HEK293T (cell line): ENCODE data around the gene CHRND.

Experiments
- CTCF ChIA-PET: fragments of 350-600 bp; formaldehyde crosslinking; extraction: SDS; loops from one replicate; lab custom pipeline; 2021; ENCODE audit warnings: antibody characterized with exemption, inconsistent platforms; lab: Yijun Ruan, JAX
- POLR2A ChIA-PET: fragments of 350-600 bp; formaldehyde crosslinking; extraction: SDS; loops from one replicate; lab custom pipeline; 2020; ENCODE audit warnings: antibody characterized with exemption, inconsistent platforms; lab: Yijun Ruan, JAX
- DNase-seq: peaks from one replicate; pipeline ENCODE4 v3.0.0; 2012; ENCODE audit warnings: mixed read lengths; ENCODE audit errors: extremely low spot score
- ARNT ChIP-seq: fragments of 450-650 bp; IDR thresholded peaks from 2 replicates; pipeline ENCODE4 v1.6.1; 2017; ENCODE audit warnings: mild to moderate bottlenecking
- BHLHE40 ChIP-seq: fragments of 450-650 bp; IDR thresholded peaks from 2 replicates; pipeline ENCODE4 v1.6.1; 2016; ENCODE audit warnings: mild to moderate bottlenecking, moderate library complexity, borderline replicate concordance
- CTBP1 ChIP-seq: fragments of 450-650 bp; IDR thresholded peaks from 2 replicates; pipeline ENCODE4 v1.6.1; 2016; ENCODE audit warnings: borderline replicate concordance
- ELF4 ChIP-seq: fragments of 450-650 bp; IDR thresholded peaks from 2 replicates; pipeline ENCODE4 v1.6.1; 2017; ENCODE audit warnings: antibody characterized with exemption
- FOXA1 ChIP-seq: fragments of 450-650 bp; IDR thresholded peaks from 2 replicates; pipeline ENCODE4 v1.6.1; 2016; ENCODE audit warnings: mild to moderate bottlenecking
- FOXK2 ChIP-seq: fragments of 450-650 bp; IDR thresholded peaks from 2 replicates; pipeline ENCODE4 v1.6.1; 2016; ENCODE audit warnings: mild to moderate bottlenecking
- FOXM1 ChIP-seq: fragments of 450-650 bp; IDR thresholded peaks from 2 replicates; pipeline ENCODE4 v1.6.1; 2017; ENCODE audit warnings: mild to moderate bottlenecking, borderline replicate concordance
- HDGF ChIP-seq: fragments of 450-650 bp; IDR thresholded peaks from 2 replicates; pipeline ENCODE4 v1.6.1; 2017; ENCODE audit warnings: antibody characterized with exemption, borderline replicate concordance
- L3MBTL2 ChIP-seq: fragments of 450-650 bp; conservative IDR thresholded peaks from 2 replicates; pipeline ENCODE4 v1.6.1; 2016; ENCODE audit warnings: mild to moderate bottlenecking
- LEF1 ChIP-seq: fragments of 450-650 bp; IDR thresholded peaks from 2 replicates; pipeline ENCODE4 v1.6.1; 2017; ENCODE audit warnings: mild to moderate bottlenecking, borderline replicate concordance
- NFRKB ChIP-seq: fragments of 450-650 bp; IDR thresholded peaks from 2 replicates; pipeline ENCODE4 v1.6.1; 2016; ENCODE audit warnings: mild to moderate bottlenecking, moderate library complexity
- PKNOX1 ChIP-seq: fragments of 450-650 bp; IDR thresholded peaks from 2 replicates; pipeline ENCODE4 v1.6.1; 2016
- SP1 ChIP-seq: fragments of 450-650 bp; IDR thresholded peaks from 2 replicates; pipeline ENCODE4 v1.6.1; 2017
- SUZ12 ChIP-seq: fragments of 450-650 bp; IDR thresholded peaks from 2 replicates; pipeline ENCODE4 v1.6.1; 2016; ENCODE audit warnings: mild to moderate bottlenecking
- TARDBP ChIP-seq: fragments of 450-650 bp; IDR thresholded peaks from 2 replicates; pipeline ENCODE4 v1.6.1; 2016
- ZNF384 ChIP-seq: fragments of 450-650 bp; IDR thresholded peaks from 2 replicates; pipeline ENCODE4 v1.6.1; 2016

The CHRND gene

DNA sequence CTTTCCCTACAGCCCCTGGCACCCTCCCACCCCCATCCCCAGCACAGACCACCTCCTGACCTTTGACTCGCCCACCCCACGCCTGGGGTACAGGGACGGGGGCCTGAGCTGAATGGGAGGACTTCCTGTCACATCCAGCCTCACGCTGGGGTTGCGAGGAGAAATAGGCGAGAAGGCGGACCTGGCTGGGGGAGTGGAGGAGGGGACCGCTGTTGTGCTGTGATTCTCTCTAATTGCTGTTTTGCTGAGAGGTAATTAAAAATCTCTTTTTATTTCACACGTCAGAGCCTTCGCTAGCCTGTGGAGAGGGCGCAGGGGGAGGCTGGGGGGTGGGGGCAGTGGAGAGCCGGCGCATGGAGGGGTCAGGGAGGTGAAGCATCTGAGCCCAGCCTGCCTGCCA, 28.6 kb upstream of the CHRND start:
- CTCF ChIA-PET, result no interaction called here
- TF ChIP-seq ARNT, result no peak
- no peak for TF ChIP-seq FOXM1
- no peak for TF ChIP-seq PKNOX1
- TF ChIP-seq TARDBP, result no peak
- TF ChIP-seq LEF1, result no peak
- no peak for TF ChIP-seq FOXK2
- no peak for TF ChIP-seq FOXA1
- no peak for TF ChIP-seq CTBP1
- no peak for TF ChIP-seq HDGF
- TF ChIP-seq L3MBTL2, result no peak
- TF ChIP-seq BHLHE40, result no peak
- no peak for TF ChIP-seq SUZ12
- no peak for TF ChIP-seq ZNF384
- no peak for TF ChIP-seq ELF4
- TF ChIP-seq SP1, result no peak

DNA sequence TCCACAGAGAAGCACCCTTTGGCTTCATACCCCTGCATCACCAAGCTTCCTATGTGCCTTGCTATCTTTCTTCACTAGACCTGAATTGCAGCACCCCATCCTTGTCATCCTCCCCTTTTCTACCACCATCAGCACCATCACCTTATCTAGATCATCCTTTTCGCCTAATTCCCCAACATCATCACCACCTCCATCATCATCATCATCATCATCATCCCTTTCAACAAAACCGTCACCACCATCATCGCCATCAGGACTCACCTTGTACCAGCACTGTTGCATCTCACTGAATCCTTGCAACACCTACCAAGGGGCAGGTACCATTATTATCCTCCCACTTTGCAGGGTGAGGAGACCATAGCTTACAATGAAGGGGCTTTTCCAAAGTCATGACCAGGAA, 27.5 kb upstream of the CHRND start:
- DNase-seq, result no peak
- ChIA-PET POLR2A (no interaction called here), CTCF (no interaction called here)
- TF ChIP-seq FOXK2, result no peak
- TF ChIP-seq TARDBP, result no peak
- no peak for TF ChIP-seq PKNOX1
- TF ChIP-seq FOXA1, result no peak
- no peak for TF ChIP-seq SUZ12
- TF ChIP-seq FOXM1, result no peak
- no peak for TF ChIP-seq NFRKB
- no peak for TF ChIP-seq L3MBTL2
- no peak for TF ChIP-seq ARNT
- TF ChIP-seq SP1, result no peak
- TF ChIP-seq CTBP1, result no peak
- no peak for TF ChIP-seq BHLHE40
- TF ChIP-seq ZNF384, result no peak
- TF ChIP-seq LEF1, result no peak
- TF ChIP-seq ELF4, result no peak

More for the DNA sequence above, 28.6 kb upstream of the CHRND start:
- POLR2A ChIA-PET, result no interaction called here
- DNase-seq, result no peak

DNA sequence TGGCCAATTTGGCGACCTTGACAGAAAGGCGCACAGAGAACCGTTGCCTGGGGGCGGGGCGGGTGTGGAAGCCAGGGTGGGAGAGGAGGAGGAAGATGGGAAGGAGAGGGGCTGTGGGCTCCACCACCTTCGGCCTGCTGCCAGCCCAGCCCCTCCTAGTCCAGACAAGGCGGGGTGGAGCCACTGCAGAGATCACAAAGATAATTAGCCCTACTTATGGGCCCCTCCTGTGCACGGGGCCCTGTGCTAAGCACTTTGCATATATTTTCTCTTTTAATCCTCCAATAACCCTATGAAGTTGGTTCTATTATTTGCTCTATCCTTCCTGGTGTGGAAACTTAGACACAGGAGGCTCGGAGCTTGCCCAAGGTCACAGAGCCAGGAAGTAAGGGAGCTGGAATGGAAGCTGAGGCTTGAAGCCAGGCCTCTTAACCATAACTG, 24.6 kb upstream of the CHRND start:
- DNase-seq, result no peak
- TF ChIP-seq SP1 (no peak), ARNT (no peak), PKNOX1 (no peak)
- ChIA-PET POLR2A (no interaction called here), CTCF (no interaction called here)

GRCh38 chr2:232501794-232502390, 24.1 kb upstream of the CHRND start:
- ChIA-PET POLR2A (no interaction called here), CTCF (no interaction called here)
- TF ChIP-seq FOXM1 (no peak), SUZ12 (no peak), L3MBTL2 (no peak)
- DNase-seq, result no peak

DNA sequence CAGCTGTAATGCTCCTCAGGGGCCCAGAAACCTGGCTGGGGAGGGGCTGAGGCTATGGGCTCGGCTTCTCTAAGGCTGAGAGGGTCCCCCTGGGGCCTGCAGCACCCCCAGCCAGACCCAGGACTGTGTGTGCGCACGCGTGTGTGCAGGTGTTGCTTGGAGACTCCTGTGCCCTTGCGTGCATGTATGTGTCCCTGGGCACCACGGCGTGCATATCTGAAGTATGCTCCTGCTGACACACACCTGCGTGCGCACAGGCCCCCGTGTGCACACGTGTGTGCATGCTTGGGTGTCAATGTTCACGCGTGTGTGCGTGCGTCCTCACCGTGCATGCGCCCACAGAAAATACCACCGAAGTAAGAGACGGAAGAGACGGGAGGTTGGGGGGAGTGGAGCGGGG, 23.4 kb upstream of the CHRND start:
- ChIA-PET CTCF (no interaction called here), POLR2A (no interaction called here)
- TF ChIP-seq CTBP1 (no peak), FOXK2 (no peak), FOXM1 (no peak), ARNT (no peak), HDGF (no peak), SP1 (no peak), LEF1 (no peak), PKNOX1 (no peak), BHLHE40 (no peak), SUZ12 (no peak), NFRKB (no peak), L3MBTL2 (no peak), FOXA1 (no peak), ZNF384 (no peak), TARDBP (no peak), ELF4 (no peak)
- DNase-seq, result no peak

DNA sequence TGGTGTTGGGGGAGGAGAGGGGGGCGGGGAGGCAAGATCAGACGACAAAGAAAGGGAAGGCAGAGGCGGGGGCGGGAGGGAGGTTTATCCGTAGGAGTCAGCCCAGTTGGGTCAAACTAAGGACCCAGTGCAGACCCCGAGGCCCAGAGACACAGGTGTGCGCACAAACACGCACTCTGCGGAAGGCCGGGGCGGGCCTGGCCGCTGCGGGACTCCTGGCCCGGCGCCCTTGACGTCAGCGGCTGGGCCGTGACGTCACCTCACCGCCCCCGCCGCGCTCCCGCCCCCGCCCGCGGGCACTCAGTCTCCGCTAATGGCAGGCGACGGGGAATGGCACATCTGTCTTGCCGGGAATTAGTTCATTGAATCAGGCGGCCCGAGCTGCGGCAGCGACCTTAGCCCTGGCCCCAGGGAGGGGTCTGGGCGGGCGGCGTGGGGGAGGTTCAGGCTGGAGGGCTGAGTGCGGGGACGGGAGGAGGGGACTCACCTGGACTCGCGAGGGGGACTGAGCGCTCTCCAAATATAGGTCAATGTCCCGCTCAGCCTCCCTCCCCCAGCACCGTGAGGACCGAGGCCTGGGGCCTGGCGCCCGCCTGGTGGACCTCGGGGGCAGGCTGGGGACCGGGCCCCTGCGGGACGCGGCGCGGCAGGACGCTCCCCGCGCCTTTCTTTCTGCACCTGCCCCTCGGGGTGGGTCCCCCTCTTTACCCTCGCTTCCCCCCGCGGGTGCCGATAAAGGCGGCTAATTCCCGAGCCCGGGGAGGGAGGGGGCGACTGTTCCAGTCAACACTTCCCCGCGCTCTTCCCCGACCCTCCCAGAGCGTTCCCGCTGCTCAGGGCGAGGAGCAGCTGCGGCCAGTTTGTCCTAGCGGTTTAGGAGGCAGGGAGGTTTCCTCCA, 22.8 kb upstream of the CHRND start:
- TF ChIP-seq BHLHE40 (no peak), FOXM1 (no peak), ELF4 (no peak), FOXK2 (no peak), LEF1 (no peak), SUZ12 (no peak), PKNOX1 (no peak), NFRKB (no peak), TARDBP (no peak), CTBP1 (no peak), SP1 (no peak), FOXA1 (no peak), ZNF384 (no peak), L3MBTL2 (no peak), ARNT (no peak), HDGF (no peak)
- POLR2A ChIA-PET, result no interaction called here
- no peak for DNase-seq
- CTCF ChIA-PET, result no interaction called here
